ENCODE measurements around the gene KSR2. TPM values are rescaled to one million over a fixed set of nuclear protein-coding genes. Genes with fewer than 3 reads are reported as not detected.

KSR2 gene
- total RNA-seq, 2 donors from 2014 or later = 0.07 to 0.08 TPM

- Histone ChIP-seq H3K36me3 (no peaks in the 10 kb centered on the region), H3K9me3 (peaks cover 0 to 8% of the 10 kb centered on the region in 2 donors), H3K27ac (no peak overlapping the region), H3K27me3 (no peaks in the 10 kb centered on the region), H3K4me3 (no peak overlapping the region), H3K4me1 (no peaks in the 10 kb centered on the region)
- TF ChIP-seq CTCF (IDR thresholded peaks at IDR 0.05) = no peak
- DNase-seq (ENCODE audit: low spot score) = no peak
Measured at GRCh38 chr12:117908411-117908810, 60.4 kb downstream of the KSR2 start.

DNA sequence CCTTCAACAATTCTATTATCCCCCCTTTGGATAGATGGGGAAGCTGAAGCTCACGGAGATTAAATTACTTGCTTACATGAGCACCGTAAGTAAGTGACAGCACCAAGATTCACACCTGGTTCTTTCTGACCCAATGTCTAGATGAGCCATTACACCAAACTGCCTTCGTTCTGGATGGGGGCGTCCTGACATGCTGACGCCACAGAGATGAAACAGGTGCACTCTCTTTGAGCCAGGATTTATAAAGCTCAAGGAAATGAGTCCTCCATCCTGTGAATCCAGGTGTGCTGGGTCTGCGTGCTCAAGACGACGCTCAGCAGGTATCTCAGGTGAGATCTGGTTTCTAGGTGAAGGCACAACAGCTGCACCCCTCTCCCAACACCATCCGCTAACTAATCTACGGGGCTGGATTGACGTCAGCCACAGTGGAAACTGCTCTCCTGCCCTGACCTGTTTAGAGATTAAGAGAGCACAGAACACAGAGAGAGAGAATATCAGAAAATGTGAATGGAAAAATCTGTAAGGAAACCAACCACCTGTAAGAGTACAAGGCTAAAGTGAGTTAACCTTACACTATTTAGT, 61.6 kb downstream of the KSR2 start:
- Histone ChIP-seq H3K27ac (no peak overlapping the region), H3K4me1 (no peaks in the 10 kb centered on the region), H3K27me3 (no peaks in the 10 kb centered on the region), H3K36me3 (no peaks in the 10 kb centered on the region), H3K4me3 (no peak overlapping the region), H3K9me3 (peaks cover 0 to 8% of the 10 kb centered on the region in 2 donors)
- no peak for TF ChIP-seq CTCF (IDR thresholded peaks at IDR 0.05)
- no peak for DNase-seq (ENCODE audit: low spot score)

DNA sequence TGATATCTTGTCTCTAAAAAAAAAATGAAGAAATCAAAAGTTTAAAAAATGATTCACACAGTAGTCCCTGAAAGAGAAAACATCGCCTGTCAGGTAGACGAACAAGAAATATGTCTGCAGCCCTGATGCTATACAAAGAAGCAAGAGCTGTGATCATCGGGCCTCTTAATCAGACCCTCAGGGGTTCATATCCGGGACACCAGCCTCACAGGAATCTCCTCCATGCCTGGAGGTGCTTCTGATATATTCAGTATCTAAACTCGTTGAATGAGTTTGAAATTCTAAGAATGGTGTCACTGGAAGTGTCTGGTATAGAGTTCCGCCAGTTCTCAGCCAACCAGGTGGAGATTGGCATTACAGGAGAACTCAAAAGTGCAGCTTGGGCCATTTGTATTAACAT, 64.7 kb downstream of the KSR2 start:
- no peak for DNase-seq (ENCODE audit: low spot score)
- Histone ChIP-seq H3K27ac (no peak overlapping the region), H3K27me3 (no peaks in the 10 kb centered on the region), H3K4me1 (no peaks in the 10 kb centered on the region), H3K36me3 (no peaks in the 10 kb centered on the region), H3K9me3 (peaks cover 0 to 11% of the 10 kb centered on the region in 2 donors), H3K4me3 (no peak overlapping the region)
- no peak for TF ChIP-seq CTCF (IDR thresholded peaks at IDR 0.05)

DNA sequence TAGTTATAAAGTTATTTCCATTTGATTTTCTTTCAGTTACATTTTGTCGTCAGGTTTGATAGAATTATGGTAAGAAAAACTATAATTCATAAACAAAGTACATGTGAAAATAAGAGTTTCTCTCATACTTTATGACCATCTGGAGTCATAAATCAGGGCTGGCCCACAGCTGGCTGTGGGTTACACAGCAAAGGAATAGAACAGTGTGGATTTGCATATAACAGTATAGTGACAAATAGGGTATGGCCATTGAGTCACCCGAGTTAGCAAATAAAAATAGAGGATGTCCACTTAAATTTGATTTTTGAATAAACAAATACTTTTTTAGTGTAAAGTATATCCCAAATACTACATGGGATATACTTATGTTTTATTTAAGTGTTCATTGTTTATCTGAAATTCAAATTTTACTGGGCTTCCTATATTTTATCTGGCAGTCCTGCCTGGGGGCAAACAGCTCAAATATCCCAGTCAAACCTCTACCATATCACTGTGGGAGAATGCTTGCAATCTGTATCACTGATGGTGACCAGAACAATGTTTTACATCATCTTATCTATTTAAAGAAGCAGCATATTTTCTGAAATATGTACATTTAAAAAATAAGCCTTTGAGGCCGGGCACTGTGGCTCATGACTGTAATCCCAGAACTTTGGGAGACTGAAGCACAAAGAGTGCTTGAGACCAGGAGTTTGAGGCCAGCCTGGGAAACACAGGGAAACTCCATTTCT, 65.5 kb downstream of the KSR2 start:
- TF ChIP-seq CTCF (IDR thresholded peaks at IDR 0.05) = no peak
- Histone ChIP-seq H3K27me3 (no peaks in the 10 kb centered on the region), H3K27ac (no peak overlapping the region), H3K9me3 (peaks cover 0 to 11% of the 10 kb centered on the region in 2 donors), H3K4me1 (no peaks in the 10 kb centered on the region), H3K4me3 (no peak overlapping the region), H3K36me3 (no peaks in the 10 kb centered on the region)
- DNase-seq (ENCODE audit: low spot score) = no peak

DNA sequence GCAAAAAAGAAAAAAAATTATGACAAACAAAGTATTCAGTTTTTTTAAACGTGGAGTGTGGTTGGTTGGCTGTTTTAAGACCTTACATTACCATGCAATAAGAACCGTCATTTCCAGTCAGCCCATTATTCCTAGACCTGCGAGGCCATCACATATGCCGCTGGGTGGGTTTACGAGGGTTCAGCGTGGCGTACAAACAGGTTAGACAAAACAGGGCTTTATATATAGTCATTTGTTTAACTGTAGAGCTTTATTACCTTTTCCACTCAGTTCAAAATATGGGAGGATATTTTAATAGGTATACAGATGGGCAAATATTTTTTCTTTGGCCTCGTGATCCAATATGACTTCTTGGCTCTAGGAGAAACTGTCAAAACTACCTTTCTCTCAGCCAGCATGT, 67.2 kb downstream of the KSR2 start:
- no peak for DNase-seq (ENCODE audit: low spot score)
- Histone ChIP-seq H3K4me1 (no peaks in the 10 kb centered on the region), H3K27ac (no peak overlapping the region), H3K9me3 (peaks cover 0 to 11% of the 10 kb centered on the region in 2 donors), H3K36me3 (no peaks in the 10 kb centered on the region), H3K4me3 (no peak overlapping the region), H3K27me3 (no peaks in the 10 kb centered on the region)
- no peak for TF ChIP-seq CTCF (IDR thresholded peaks at IDR 0.05)

Measured in right atrium auricular region (tissue), 2 donors.